B cell (primary cell): ENCODE results near the gene SYTL2. TPM values are rescaled to one million over a fixed set of nuclear protein-coding genes. Genes with fewer than 3 reads are reported as not detected.

ENCODE experiments used
- ATAC-seq: fragments of 200-7000 bp; cut with Tn5 transposase; one replicate; pipeline ENCODE4 v1.10.0; 2021; ENCODE audit warnings: low read depth, mild to moderate bottlenecking, moderate number of reproducible peaks, moderate library complexity
- CTCF ChIA-PET: fragments of 350-600 bp; sonication (Branson Sonifier 250); formaldehyde crosslinking; loops from one replicate; lab custom pipeline; 2021; ENCODE audit warnings: antibody characterized with exemption, inconsistent platforms; lab: Charles Lee
- POLR2A ChIA-PET: fragments of 350-600 bp; sonication (Branson Sonifier 250); formaldehyde crosslinking; loops from one replicate; lab custom pipeline; 2021; ENCODE audit warnings: antibody characterized with exemption; lab: Charles Lee
- DNase-seq: peaks from one replicate; pipeline ENCODE4 v3.0.0; 2013
- H2AFZ ChIP-seq: 2 replicates; pipeline ENCODE4 v1.6.1; 2012; ENCODE audit warnings: mild to moderate bottlenecking, low read depth, low read length; ENCODE audit not compliant: insufficient read depth, poor library complexity, severe bottlenecking
- H3K27ac ChIP-seq, 2 donors: 1 replicate in 1 of 2; 2 replicates in 1 of 2; pipeline ENCODE4 v1.5.1; 2012 to 2013; ENCODE audit warnings: low read length in 2 of 2, mild to moderate bottlenecking in 2 of 2, moderate library complexity in 1 of 2
- H3K27me3 ChIP-seq, 4 experiments: fragments of 200-600 bp in 1 of 4; sonication (generic) in 1 of 4; replicated peaks in 1 of 4; 1 replicate in 2 of 4; 2 replicates in 2 of 4; pipeline versions ENCODE4 v1.6.1 to v1.7.0; 2013 to 2016; ENCODE audit warnings: low read length in 3 of 4, mild to moderate bottlenecking in 2 of 4, mixed read lengths in 1 of 4, moderate library complexity in 1 of 4; ENCODE audit not compliant: insufficient read depth in 4 of 4, control insufficient read depth in 3 of 4; ENCODE audit errors: control extremely low read depth in 1 of 4
- H3K36me3 ChIP-seq, 2 experiments: replicated peaks in 1 of 2; 1 replicate in 1 of 2; 2 replicates in 1 of 2; pipeline versions ENCODE4 v1.6.1 to v1.7.1; 2013; ENCODE audit warnings: low read length in 1 of 2; ENCODE audit not compliant: insufficient read depth in 2 of 2, control insufficient read depth in 1 of 2; ENCODE audit errors: control extremely low read depth in 1 of 2, extremely low read depth in 1 of 2
- H3K4me1 ChIP-seq, 2 donors: fragments of 200-600 bp in 1 of 2; sonication (generic) in 1 of 2; 1 replicate in 1 of 2; 2 replicates in 1 of 2; pipeline versions ENCODE4 v1.5.1 to v1.6.1; 2013 to 2017; ENCODE audit warnings: low read length in 2 of 2; ENCODE audit not compliant: control insufficient read depth in 2 of 2, insufficient read depth in 2 of 2
- H3K4me2 ChIP-seq: replicated peaks from 2 replicates; pipeline ENCODE3; 2012; ENCODE audit warnings: mild to moderate bottlenecking, low read depth, low read length; ENCODE audit not compliant: poor library complexity, severe bottlenecking
- H3K4me3 ChIP-seq, 5 experiments: fragments of 200-600 bp in 1 of 5; sonication (generic) in 1 of 5; 1 replicate in 3 of 5; 2 replicates in 2 of 5; pipeline versions ENCODE4 v1.5.1 to v1.7.0; 2011 to 2016; ENCODE audit warnings: low read length in 4 of 5, mild to moderate bottlenecking in 4 of 5, low read depth in 2 of 5, control low read depth in 1 of 5, moderate library complexity in 1 of 5; ENCODE audit not compliant: insufficient read depth in 1 of 5; ENCODE audit errors: control extremely low read depth in 1 of 5, extremely low read depth in 1 of 5
- H3K79me2 ChIP-seq: fragments of 200-600 bp; sonication (generic); one replicate; pipeline ENCODE4 v1.6.0; 2016; ENCODE audit warnings: low read length; ENCODE audit not compliant: control insufficient read depth, insufficient read depth
- H3K9ac ChIP-seq: fragments of 200-600 bp; sonication (generic); 2 replicates; pipeline ENCODE4 v1.6.1; 2017; ENCODE audit warnings: mild to moderate bottlenecking, low read length, moderate library complexity
- H3K9me3 ChIP-seq, 3 donors: one replicate each; pipeline versions ENCODE4 v1.6.1 to v1.7.1; 2013; ENCODE audit warnings: low read length in 2 of 3; ENCODE audit not compliant: control insufficient read depth in 2 of 3, insufficient read depth in 1 of 3; ENCODE audit errors: control extremely low read depth in 1 of 3
- H4K20me1 ChIP-seq: 2 replicates; pipeline ENCODE4 v1.6.0; 2012; ENCODE audit warnings: mild to moderate bottlenecking, low read length; ENCODE audit not compliant: insufficient read depth, control insufficient read depth, poor library complexity, severe bottlenecking
- H3K27ac Mint-ChIP-seq: one replicate; pipeline ENCODE4 v1.8.0; 2021; ENCODE audit warnings: mixed read lengths
- H3K27me3 Mint-ChIP-seq: one replicate; pipeline ENCODE4 v1.8.0; 2021; ENCODE audit warnings: mixed read lengths
- H3K4me1 Mint-ChIP-seq: one replicate; pipeline ENCODE4 v1.8.0; 2021; ENCODE audit warnings: mixed read lengths
- H3K4me3 Mint-ChIP-seq: one replicate; pipeline ENCODE4 v1.8.0; 2021; ENCODE audit warnings: mixed read lengths
- H3K9me3 Mint-ChIP-seq: one replicate; pipeline ENCODE4 v1.8.0; 2022; ENCODE audit warnings: mixed read lengths; ENCODE audit not compliant: insufficient read depth
- EZH2 ChIP-seq: IDR thresholded peaks from 2 replicates; pipeline ENCODE4 v1.6.1; 2012; ENCODE audit warnings: borderline replicate concordance, low read depth, mild to moderate bottlenecking, moderate library complexity, low read length; ENCODE audit not compliant: insufficient read depth, poor library complexity, severe bottlenecking
- WGBS: methylation state at CpG from one replicate; pipeline ENCODE4 v1.1.5; 2013; ENCODE audit warnings: missing lambda C conversion rate; ENCODE audit not compliant: insufficient coverage; 5-methylcytosine and 5-hydroxymethylcytosine counted together
- intact Hi-C: fragments of 100-400 bp; cut with micrococcal nuclease; formaldehyde crosslinking; loops from one replicate; pipeline ENCODE4 v1.10.0; 2022
- polyA plus RNA-seq: library from polyadenylated mRNA; depleted of rRNA; stranded (reverse); fragments of >200 nt; gene quantifications from 2 replicates; pipeline ENCODE4 v1.2.3, GENCODE V29; 2012
- total RNA-seq, 2 donors: library from RNA; stranded (reverse); fragments of 120-200 nt in 1 of 2; gene quantifications; 1 replicate in 1 of 2; 2 replicates in 1 of 2; pipeline versions ENCODE4 v1.2.3 to v1.2.4, GENCODE V29; 2013 to 2022
- TF ChIP-seq, protein P1 (sequence below): fragments of 200-600 bp; IDR thresholded peaks from one replicate; pipeline ENCODE4 v1.8.0; 2022; ENCODE audit warnings: antibody characterized with exemption, mild to moderate bottlenecking

SYTL2 gene
- total and polyA plus RNA-seq, 2 donors (not counting 1 experiment from before 2014, with no cell fraction given), result 0.86 to 2.9 TPM

DNA sequence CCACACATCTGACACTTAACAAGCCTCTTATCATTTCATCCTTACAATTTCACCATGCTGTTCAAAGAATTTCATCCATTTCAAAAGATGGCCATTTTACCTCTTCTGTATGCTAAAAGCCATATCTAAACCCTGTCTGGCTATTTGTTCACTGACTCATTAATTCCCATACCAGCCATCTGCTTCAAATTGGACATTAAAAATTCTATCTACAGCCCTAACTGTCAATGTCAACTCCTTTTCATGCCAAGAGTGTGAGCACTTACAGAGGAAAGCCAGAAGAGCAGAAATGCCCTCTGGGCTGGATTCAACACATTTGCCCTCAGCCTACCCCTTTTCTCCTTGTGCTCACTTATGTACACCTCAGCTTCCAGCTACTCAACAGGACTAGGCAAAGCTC lies 59.2 kb downstream of the SYTL2 start:
- Histone ChIP-seq H3K4me3 (no peak overlapping the region), H4K20me1 (no peaks in the 10 kb centered on the region), H3K9ac (no peak overlapping the region), H3K9me3 (no peaks in the 10 kb centered on the region), H3K27ac (no peak overlapping the region), H3K4me1 (peaks cover 4 to 5% of the 10 kb centered on the region in 2 donors), H3K4me2 (no peak overlapping the region), H3K27me3 (peaks cover 0 to 4% (median 0%) of the 10 kb centered on the region in 4 experiments), H2AFZ (no peak overlapping the region), H3K79me2 (no peaks in the 10 kb centered on the region), H3K36me3 (no peaks in the 10 kb centered on the region)
- TF ChIP-seq, protein P1, sequence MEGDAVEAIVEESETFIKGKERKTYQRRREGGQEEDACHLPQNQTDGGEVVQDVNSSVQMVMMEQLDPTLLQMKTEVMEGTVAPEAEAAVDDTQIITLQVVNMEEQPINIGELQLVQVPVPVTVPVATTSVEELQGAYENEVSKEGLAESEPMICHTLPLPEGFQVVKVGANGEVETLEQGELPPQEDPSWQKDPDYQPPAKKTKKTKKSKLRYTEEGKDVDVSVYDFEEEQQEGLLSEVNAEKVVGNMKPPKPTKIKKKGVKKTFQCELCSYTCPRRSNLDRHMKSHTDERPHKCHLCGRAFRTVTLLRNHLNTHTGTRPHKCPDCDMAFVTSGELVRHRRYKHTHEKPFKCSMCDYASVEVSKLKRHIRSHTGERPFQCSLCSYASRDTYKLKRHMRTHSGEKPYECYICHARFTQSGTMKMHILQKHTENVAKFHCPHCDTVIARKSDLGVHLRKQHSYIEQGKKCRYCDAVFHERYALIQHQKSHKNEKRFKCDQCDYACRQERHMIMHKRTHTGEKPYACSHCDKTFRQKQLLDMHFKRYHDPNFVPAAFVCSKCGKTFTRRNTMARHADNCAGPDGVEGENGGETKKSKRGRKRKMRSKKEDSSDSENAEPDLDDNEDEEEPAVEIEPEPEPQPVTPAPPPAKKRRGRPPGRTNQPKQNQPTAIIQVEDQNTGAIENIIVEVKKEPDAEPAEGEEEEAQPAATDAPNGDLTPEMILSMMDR, result no peak
- no peak for TF ChIP-seq EZH2
- ChIA-PET CTCF (no interaction called here), POLR2A (no interaction called here)
- DNase-seq (no peak), ATAC-seq (no peak)
- no peak overlapping the region for H3K27ac Mint-ChIP-seq
- H3K9me3 Mint-ChIP-seq, result no peaks in the 10 kb centered on the region
- no peak overlapping the region for H3K4me3 Mint-ChIP-seq
- H3K4me1 Mint-ChIP-seq, result peaks cover 10% of the 10 kb centered on the region
- intact Hi-C loops, result no loop called here
- peaks cover 12% of the 10 kb centered on the region for H3K27me3 Mint-ChIP-seq

DNA sequence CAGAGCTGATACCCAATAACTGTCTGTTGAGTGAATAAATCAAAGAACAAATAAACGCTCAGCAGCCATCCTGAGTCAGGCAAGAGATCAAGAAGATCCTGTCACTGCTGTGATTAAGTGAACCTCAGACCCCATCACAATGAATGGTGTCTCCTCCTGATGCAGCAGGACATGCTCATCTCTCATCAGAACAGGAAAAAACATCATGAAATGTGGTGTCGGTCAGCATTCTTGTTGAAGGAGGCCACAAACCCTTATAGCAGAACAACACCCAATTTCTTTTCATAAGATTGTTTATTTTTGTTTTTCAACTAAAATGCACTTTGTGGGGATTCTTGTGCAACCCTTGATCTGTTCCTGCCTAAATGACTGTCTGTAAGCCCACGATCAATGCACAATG lies 60.3 kb downstream of the SYTL2 start:
- intact Hi-C loops, result no loop called here
- Histone ChIP-seq H2AFZ (no peak overlapping the region), H3K27me3 (peaks cover 0 to 4% (median 0%) of the 10 kb centered on the region in 4 experiments), H3K36me3 (no peaks in the 10 kb centered on the region), H3K9ac (no peak overlapping the region), H3K27ac (no peak overlapping the region), H3K4me1 (peaks cover 4 to 5% of the 10 kb centered on the region in 2 donors), H3K4me2 (no peak overlapping the region), H3K4me3 (no peak overlapping the region), H3K9me3 (no peaks in the 10 kb centered on the region), H4K20me1 (no peaks in the 10 kb centered on the region), H3K79me2 (no peaks in the 10 kb centered on the region)
- Mint-ChIP-seq H3K4me1 (peaks cover 10% of the 10 kb centered on the region), H3K9me3 (no peaks in the 10 kb centered on the region), H3K4me3 (no peak overlapping the region), H3K27me3 (peaks cover 12% of the 10 kb centered on the region), H3K27ac (no peak overlapping the region)
- ATAC-seq (no peak), DNase-seq (no peak)
- ChIA-PET CTCF (no interaction called here), POLR2A (no interaction called here)
- 90% methylated on average over 3 of the region's 3 CpGs for WGBS
- TF ChIP-seq, protein P1, result no peak
- TF ChIP-seq EZH2, result no peak
